Caco-2 (cell line): Measurements from ENCODE around the gene RBM20. TPM values are rescaled to one million over a fixed set of nuclear protein-coding genes. Genes with fewer than 3 reads are reported as not detected.

ENCODE experiments used
- BruUV-seq: library from RNA; stranded (reverse); fragments of 400-500 nt; replicated peaks from 2 replicates; lab custom pipeline; 2021; lab: Mats Ljungman, UMichigan
- CTCF ChIA-PET: fragments of 300-600 bp; sonication (Branson Sonifier 250); formaldehyde crosslinking; loops from one replicate; lab custom pipeline; 2022; ENCODE audit warnings: antibody characterized with exemption; lab: Charles Lee
- POLR2A ChIA-PET: fragments of 300-600 bp; sonication (Branson Sonifier 250); formaldehyde crosslinking; loops from one replicate; lab custom pipeline; 2022; ENCODE audit warnings: antibody characterized with exemption; lab: Charles Lee
- DNase-seq, 2 experiments: peaks; one replicate each; pipeline versions ENCODE4 v3.0.0 to v3.0.0-alpha.2; 2020 to 2022
- H3K27me3 ChIP-seq: replicated peaks from 2 replicates; pipeline ENCODE4 v1.6.0; 2011; ENCODE audit warnings: low read length; ENCODE audit not compliant: control insufficient read depth, insufficient read depth
- H3K36me3 ChIP-seq: 2 replicates; pipeline ENCODE4 v1.5.1; 2011; ENCODE audit warnings: low read length; ENCODE audit not compliant: control insufficient read depth, insufficient read depth
- H3K4me1 ChIP-seq: fragments of 250-450 bp; sonication (Bioruptor Pico); 2 replicates; pipeline ENCODE4 v1.5.1; 2020; ENCODE audit warnings: mild to moderate bottlenecking
- H3K4me3 ChIP-seq: 2 replicates; pipeline ENCODE4 v1.5.1; 2011; ENCODE audit warnings: low read depth, mild to moderate bottlenecking, control low read depth, low read length
- H3K9me3 ChIP-seq: fragments of 250-450 bp; sonication (Bioruptor Pico); 2 replicates; pipeline ENCODE4 v1.5.1; 2020; ENCODE audit warnings: mild to moderate bottlenecking, moderate library complexity
- H3K27ac Mint-ChIP-seq: one replicate; pipeline ENCODE4 v1.8.0; 2022; ENCODE audit warnings: mixed read lengths; ENCODE audit not compliant: unreplicated experiment
- H3K27me3 Mint-ChIP-seq: one replicate; pipeline ENCODE4 v1.8.0; 2022; ENCODE audit warnings: mixed read lengths; ENCODE audit not compliant: insufficient read depth, unreplicated experiment
- H3K36me3 Mint-ChIP-seq: one replicate; pipeline ENCODE4 v1.8.0; 2022; ENCODE audit warnings: mild to moderate bottlenecking, mixed read lengths; ENCODE audit not compliant: insufficient read depth, unreplicated experiment
- H3K4me1 Mint-ChIP-seq: one replicate; pipeline ENCODE4 v1.8.0; 2022; ENCODE audit warnings: low read depth, mixed read lengths; ENCODE audit not compliant: unreplicated experiment
- H3K4me3 Mint-ChIP-seq: one replicate; pipeline ENCODE4 v1.8.0; 2022; ENCODE audit warnings: mild to moderate bottlenecking, moderate library complexity, mixed read lengths; ENCODE audit not compliant: unreplicated experiment
- H3K9me3 Mint-ChIP-seq: one replicate; pipeline ENCODE4 v1.8.0; 2022; ENCODE audit warnings: mixed read lengths; ENCODE audit not compliant: unreplicated experiment
- CTCF ChIP-seq, 2 experiments: fragments of 200-600 bp in 1 of 2; IDR thresholded peaks; 1 replicate in 1 of 2; 2 replicates in 1 of 2; pipeline versions ENCODE4 v1.5.1 to v1.8.0; 2011 to 2022; ENCODE audit warnings: antibody characterized with exemption in 1 of 2, control low read depth in 1 of 2, inconsistent platforms in 1 of 2, low read depth in 1 of 2, low read length in 1 of 2, mild to moderate bottlenecking in 1 of 2, moderate library complexity in 1 of 2; ENCODE audit not compliant: insufficient read depth in 1 of 2, severe bottlenecking in 1 of 2, unreplicated experiment in 1 of 2
- intact Hi-C: fragments of 100-400 bp; cut with micrococcal nuclease; formaldehyde crosslinking; loops from one replicate; pipeline ENCODE4 v1.10.0; 2022; ENCODE audit not compliant: unreplicated experiment
- total RNA-seq: library from RNA; stranded (reverse); gene quantifications from 2 replicates; pipeline ENCODE4 v1.2.3, GENCODE V29; 2022

The RBM20 gene
- total RNA-seq, 1 experiment from 2014 or later, result 0.36 TPM

GRCh38 chr10:110783509-110784107 lies 139.5 kb downstream of the RBM20 start:
- no peaks in the 10 kb centered on the region for H3K36me3 Mint-ChIP-seq
- no peaks in the 10 kb centered on the region for H3K27me3 ChIP-seq
- H3K9me3 ChIP-seq, result no peaks in the 10 kb centered on the region
- no peak overlapping the region for H3K4me3 ChIP-seq
- no peaks in the 10 kb centered on the region for H3K27me3 Mint-ChIP-seq
- intact Hi-C loops, result no loop called here
- CTCF ChIA-PET, result no interaction called here
- no peak overlapping the region for H3K27ac Mint-ChIP-seq
- DNase-seq, result no peak
- peaks cover 14% of the 10 kb centered on the region for H3K4me1 Mint-ChIP-seq
- TF ChIP-seq CTCF (IDR thresholded peaks at IDR 0.05; ENCODE audit: insufficient read depth in 1 of 2, low read depth in 1 of 2, low read length in 1 of 2, severe bottlenecking in 1 of 2, unreplicated experiment in 1 of 2), result no peak
- H3K4me1 ChIP-seq, result peaks cover 5% of the 10 kb centered on the region; the same call in 1 of the 2 replicates
- BruUV-seq, result no TSS peak
- POLR2A ChIA-PET, result no interaction called here
- H3K36me3 ChIP-seq, result no peaks in the 10 kb centered on the region
- H3K4me3 Mint-ChIP-seq, result no peak overlapping the region
- H3K9me3 Mint-ChIP-seq, result no peaks in the 10 kb centered on the region

DNA sequence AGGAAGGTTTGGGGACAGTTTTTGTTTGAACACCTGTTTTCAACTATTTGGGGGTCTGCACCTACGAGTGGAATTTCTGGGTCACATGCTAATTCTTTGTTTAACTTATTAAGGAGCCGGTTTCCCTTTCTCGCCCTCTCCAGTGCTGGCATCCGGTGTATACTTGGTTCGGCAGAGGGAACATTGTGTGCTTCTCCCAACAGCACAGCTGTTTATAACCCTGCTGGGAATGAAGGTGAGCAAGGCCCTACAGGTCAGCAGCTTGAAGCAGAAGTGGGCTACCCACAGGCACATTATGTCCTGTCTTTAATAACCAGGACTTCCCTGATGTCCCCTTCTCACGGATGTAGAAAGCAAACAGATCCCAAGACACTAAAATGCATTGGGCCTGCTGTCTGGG lies 140.1 kb downstream of the RBM20 start:
- H3K9me3 ChIP-seq, result no peaks in the 10 kb centered on the region
- no peaks in the 10 kb centered on the region for H3K27me3 ChIP-seq
- DNase-seq, result no peak
- no peaks in the 10 kb centered on the region for H3K36me3 ChIP-seq
- peaks cover 5% of the 10 kb centered on the region; the same call in 1 of the 2 replicates for H3K4me1 ChIP-seq
- Mint-ChIP-seq H3K9me3 (no peaks in the 10 kb centered on the region), H3K36me3 (no peaks in the 10 kb centered on the region), H3K4me3 (no peak overlapping the region), H3K4me1 (peaks cover 20% of the 10 kb centered on the region), H3K27me3 (no peaks in the 10 kb centered on the region), H3K27ac (no peak overlapping the region)
- TF ChIP-seq CTCF (IDR thresholded peaks at IDR 0.05; ENCODE audit: insufficient read depth in 1 of 2, low read depth in 1 of 2, low read length in 1 of 2, severe bottlenecking in 1 of 2, unreplicated experiment in 1 of 2), result no peak
- intact Hi-C loops, result no loop called here
- no peak overlapping the region for H3K4me3 ChIP-seq
- ChIA-PET CTCF (no interaction called here), POLR2A (no interaction called here)
- no TSS peak for BruUV-seq

DNA sequence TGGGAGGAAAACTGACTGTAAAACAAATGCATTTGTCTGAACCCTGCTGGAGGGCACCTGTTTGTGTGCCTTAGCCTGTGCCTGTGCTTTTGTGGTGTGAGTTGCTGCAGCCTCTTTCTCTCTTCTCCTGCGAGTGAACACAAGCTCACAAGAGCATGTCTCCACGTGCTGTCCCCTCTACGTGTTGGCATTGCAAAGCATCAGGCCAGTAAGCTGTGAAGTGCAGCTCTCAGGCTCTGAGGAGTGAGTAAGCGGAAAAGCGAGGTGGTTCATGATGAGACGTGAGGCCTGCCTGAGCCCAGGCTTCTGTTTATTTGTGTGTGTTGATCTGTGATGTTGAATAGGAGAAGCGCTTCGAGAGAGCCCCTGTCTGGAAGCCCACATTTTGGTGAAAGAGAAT lies 142.0 kb downstream of the RBM20 start:
- H3K36me3 Mint-ChIP-seq, result no peaks in the 10 kb centered on the region
- Histone ChIP-seq H3K4me3 (no peak overlapping the region), H3K27me3 (no peaks in the 10 kb centered on the region), H3K4me1 (peaks cover 17% of the 10 kb centered on the region), H3K9me3 (no peaks in the 10 kb centered on the region), H3K36me3 (no peaks in the 10 kb centered on the region)
- intact Hi-C loops, result no loop called here
- no peak overlapping the region for H3K27ac Mint-ChIP-seq
- H3K27me3 Mint-ChIP-seq, result no peaks in the 10 kb centered on the region
- POLR2A ChIA-PET, result no interaction called here
- no peak for TF ChIP-seq CTCF (IDR thresholded peaks at IDR 0.05; ENCODE audit: insufficient read depth in 1 of 2, low read depth in 1 of 2, low read length in 1 of 2, severe bottlenecking in 1 of 2, unreplicated experiment in 1 of 2)
- H3K4me1 Mint-ChIP-seq, result peaks cover 20% of the 10 kb centered on the region
- DNase-seq, result no peak
- CTCF ChIA-PET, result no interaction called here
- H3K4me3 Mint-ChIP-seq, result no peak overlapping the region
- BruUV-seq, result no TSS peak
- no peaks in the 10 kb centered on the region for H3K9me3 Mint-ChIP-seq
